Activated CD4-positive, CD25-positive, alpha-beta regulatory T cell treated with anti-CD3 and anti-CD28 coated beads, Interleukin-2, amount 50 U/mL, for 72 hours (primary cell): Measurements from ENCODE around the gene DNHD1.

ENCODE experiments used
- DNase-seq: peaks from one replicate; pipeline ENCODE4 v3.0.0; 2021

DNHD1 gene

DNA sequence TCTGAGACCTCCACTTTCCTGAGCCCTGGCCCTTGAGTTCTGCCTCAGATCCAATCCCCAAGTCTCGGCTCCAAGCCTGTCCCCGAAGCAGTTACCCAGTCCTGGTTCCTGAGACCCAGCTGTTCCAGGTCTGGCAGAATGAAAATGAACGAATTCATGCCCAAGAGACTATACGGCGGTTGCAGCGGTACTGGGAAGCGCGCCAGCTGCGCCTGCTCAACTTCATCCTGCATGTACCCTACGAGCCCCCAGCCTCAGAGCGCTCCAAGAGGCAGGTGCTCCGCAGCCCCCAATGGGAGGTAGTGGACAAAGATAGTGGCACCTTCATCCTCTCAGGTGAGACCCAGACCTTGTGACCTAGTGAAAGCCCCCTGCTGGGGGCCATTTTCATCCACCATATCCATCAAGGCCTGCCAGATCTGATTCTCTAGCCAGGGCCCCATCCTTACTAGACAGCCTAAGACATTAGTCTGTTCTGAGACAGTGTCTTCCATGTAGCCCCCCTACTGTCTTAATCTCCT lies 42.7 kb downstream of the DNHD1 start:
- no peak for DNase-seq

DNA sequence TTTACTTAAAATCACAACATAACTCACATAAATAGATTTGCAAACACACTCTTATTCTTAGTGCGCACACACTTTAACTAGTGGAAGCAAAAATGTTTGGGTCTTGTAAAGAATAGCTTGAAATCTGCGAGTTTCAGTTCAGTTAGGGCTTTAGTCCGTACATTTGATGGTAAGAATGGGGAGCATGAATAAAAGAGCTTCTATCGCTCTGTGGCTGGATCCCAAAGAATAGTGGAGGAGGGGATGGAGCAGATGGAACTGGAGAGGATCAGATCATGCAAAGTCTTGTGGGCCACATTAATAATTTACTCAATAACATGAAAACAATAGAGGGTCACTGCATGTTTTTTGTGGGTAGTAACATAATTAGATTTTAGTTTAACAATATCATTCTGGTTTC lies 44.3 kb downstream of the DNHD1 start:
- no peak for DNase-seq

DNA sequence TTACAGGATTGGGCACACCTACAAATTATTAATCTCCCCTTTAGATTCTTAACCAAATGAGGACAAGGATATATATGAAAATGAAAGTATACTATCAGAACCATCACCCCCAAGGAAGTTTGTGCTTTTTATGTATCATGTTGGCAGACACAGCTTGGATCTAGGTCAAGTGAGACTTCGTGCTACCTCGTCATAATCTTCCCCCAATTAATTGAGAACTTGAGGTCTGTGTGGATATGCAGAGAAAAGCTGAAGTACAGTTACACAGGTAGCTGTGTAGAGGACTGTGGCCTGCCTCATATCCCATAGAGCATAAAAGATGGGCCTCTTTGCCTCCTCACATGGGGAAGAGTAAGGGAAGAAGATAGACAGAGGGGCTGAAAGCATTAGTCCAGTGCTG lies 45.6 kb downstream of the DNHD1 start:
- no peak for DNase-seq

DNA sequence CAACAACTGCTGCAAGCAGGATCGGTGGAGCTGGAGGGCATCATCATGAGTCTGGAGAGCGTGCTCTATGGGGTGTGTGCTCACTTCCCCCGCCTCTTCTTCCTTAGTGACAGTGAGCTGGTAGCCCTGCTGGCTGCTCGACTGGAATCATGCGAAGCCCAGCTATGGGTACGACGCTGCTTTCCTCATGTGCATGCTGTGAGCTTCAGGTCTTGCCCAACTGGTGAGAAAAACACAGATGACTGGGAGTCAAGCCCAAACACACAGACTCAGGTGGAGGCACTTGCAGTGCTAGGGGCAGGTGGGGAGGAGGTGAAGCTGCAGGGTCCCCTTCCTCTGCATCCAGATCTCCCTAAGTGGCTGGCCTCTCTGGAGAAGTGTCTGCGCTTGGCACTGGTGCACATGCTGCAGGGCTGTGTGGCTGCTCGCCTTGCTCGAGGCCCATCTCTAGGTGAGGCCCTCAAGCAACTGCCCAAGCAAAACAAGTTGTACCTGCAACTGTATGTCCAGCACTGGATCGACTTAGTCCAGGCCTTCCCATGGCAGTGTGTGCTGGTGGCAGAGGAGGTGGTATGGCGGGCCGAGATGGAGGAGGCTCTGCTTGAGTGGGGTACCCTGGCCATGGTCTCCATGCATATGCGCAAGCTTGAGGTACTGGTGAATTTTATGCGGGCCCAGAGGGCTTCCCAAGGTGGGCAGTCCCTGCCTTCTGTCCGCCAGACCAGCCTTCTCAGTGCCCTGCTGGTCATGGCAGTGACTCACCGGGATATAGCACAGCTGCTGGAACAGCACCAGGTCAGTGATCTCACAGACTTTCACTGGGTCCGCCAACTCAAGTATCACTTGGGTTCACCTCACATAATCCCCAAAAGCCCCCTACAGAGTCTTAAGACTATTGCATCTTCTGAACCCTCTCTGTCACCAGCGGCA lies 48.1 kb downstream of the DNHD1 start:
- DNase-seq: no peak

DNA sequence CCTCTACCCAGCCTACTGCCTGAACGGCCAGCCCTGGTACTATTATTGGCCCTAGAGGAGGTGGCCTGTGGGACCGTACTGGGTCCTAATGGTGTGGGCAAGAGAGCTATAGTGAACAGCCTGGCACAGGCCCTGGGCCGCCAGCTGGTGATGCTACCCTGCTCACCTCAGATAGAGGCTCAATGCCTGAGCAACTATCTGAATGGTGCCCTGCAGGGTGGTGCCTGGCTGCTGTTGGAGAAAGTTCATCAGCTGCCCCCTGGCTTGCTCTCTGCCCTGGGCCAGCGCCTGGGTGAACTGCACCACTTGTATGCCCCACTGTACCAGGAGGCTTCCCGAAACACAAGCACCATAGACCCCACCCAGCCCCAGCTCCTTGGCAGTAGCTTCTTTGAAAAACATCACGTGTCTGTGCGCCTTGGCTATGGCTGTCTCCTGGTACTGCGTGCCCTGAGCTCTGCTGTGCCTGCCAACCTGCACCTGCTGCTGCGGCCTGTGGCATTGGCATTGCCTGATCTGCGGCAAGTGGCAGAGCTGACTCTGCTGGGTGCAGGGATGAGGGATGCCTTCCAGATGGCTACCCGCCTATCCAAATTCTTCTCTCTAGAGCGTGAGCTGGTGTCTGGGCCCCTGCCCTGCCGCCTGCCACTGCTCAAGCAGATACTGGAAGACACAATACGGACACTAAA lies 49.0 kb downstream of the DNHD1 start:
- DNase-seq: no peak

DNA sequence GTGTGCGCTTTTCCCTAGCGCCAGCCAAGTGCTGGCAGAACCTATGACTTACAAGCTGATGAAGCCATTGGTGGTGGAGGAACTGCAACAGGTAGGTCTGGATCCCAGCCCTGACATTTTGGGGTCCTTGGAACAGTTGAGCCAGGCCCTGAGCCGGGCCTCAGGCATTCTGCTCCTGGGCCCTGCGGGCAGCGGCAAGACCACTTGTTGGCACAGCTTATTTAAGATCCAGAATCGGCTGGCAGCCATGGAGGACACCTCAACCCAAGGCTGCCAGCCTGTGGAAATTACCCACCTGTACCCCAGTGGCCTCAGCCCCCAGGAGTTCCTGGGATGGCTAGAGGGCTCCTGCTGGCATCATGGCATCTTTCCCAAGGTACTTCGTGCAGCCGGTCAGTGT lies 49.7 kb downstream of the DNHD1 start:
- no peak for DNase-seq

DNA sequence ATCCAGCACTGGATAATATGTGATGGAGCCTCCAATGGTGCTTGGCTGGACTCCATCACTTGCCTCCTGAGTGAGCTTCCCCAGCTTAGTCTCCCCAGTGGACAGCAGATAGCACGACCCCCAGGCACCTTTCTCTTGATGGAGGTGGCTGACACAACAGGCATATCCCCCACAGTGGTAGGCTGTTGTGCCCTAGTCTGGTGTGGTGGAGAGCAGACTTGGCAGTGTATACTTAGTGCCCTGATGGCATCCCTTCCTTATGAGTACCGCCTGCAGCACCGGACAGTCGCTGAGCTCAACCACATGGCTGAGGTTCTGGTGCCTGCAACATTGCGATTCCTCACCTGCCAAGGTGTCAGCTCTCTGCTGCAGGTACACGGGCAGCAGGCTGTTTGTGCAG lies 50.1 kb downstream of the DNHD1 start:
- no peak for DNase-seq

DNA sequence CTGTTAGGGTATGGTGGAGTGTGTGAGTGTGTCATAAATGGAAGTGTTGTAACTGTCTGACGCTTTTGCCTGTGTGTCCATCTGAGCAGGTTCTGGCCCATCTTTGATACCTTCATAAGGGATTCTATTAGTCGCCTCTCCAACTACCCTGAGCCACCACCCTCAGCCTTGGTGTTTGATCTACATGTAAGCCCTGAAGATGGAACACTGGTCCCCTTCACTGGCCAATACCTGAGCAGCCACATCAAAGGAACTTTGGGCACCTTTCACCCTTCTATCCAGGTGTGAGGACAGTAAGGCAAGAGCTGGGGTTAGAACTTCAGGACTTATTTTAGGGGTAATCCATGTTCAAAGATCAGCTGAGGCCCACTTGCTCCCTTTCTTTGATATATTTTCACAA lies 51.0 kb downstream of the DNHD1 start:
- no peak for DNase-seq

DNA sequence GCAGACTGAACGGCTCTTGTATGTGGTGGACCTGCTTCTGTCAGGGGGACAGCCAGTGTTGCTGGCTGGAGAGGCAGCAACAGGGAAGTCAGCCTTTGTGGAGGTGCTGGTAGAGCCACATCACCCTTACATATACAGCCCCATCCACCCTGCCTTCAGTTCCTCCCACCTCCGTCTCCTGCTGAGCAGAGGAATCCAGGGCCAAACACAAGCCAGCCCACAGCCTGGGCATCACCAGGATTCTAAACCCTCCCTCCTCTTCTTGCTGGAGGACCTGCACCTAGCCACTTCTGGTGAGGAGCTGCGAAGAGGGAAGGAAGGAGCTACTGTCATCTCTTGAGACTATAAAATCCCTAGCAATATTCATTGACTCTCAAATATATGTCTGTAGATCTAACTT lies 51.6 kb downstream of the DNHD1 start:
- no peak for DNase-seq

DNA sequence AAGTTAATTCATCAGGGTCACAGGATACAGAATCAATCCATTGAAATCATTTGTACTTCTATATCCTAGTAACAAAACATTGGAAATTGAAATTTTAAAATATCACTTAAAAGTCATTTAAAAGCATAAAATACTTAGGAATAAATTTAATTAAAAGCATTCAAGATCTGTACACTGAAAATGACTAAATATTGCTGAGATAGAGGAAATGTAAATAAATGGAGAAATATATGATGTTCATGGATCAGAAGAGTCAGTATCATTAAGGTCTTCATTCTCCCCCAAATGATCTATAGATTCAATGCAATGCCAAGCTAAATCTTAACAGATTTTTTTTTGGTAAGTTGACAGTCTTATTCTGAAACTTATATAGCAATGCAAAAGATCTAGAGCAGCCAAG lies 56.6 kb downstream of the DNHD1 start:
- DNase-seq: no peak

DNA sequence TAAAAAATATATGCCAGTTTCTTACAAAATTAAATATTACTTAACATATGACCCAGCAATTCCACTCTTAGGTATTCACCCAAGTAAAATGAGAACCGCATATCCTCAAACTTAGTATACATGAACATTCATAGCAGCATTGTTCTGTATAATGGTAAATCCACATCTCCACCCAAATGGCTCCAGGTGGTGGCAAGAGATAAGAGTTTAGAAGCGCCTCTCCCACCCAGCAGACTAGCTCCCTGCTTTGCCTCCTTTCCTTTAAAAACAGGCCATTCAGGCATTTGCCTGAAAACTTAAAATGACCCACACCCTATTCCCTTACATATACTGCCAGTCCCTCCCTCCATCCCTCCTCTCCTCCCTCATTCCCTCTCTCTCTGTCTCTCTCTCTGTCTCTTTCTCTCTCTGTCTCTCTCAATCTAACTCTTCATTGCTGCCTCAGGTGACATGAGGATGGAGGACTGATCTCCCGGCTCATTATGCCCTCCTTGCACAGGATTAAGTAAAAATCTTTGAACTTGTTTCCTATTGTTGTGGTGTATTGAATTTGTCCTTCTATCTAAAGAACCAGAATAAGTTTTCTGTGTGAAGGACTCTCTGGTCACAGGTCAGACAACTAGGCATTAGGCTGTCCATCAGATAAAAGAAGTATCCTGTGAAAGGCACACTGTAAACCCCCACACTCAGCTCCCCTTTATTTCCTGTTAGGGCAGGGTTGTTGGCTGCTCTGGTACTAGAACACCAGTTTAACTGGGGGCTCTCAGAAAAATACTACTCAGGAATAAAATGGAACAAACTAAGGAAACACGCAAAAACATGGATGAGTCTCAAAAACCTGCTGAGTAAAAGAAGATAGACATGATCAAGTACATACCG lies 58.0 kb downstream of the DNHD1 start:
- no peak for DNase-seq

DNA sequence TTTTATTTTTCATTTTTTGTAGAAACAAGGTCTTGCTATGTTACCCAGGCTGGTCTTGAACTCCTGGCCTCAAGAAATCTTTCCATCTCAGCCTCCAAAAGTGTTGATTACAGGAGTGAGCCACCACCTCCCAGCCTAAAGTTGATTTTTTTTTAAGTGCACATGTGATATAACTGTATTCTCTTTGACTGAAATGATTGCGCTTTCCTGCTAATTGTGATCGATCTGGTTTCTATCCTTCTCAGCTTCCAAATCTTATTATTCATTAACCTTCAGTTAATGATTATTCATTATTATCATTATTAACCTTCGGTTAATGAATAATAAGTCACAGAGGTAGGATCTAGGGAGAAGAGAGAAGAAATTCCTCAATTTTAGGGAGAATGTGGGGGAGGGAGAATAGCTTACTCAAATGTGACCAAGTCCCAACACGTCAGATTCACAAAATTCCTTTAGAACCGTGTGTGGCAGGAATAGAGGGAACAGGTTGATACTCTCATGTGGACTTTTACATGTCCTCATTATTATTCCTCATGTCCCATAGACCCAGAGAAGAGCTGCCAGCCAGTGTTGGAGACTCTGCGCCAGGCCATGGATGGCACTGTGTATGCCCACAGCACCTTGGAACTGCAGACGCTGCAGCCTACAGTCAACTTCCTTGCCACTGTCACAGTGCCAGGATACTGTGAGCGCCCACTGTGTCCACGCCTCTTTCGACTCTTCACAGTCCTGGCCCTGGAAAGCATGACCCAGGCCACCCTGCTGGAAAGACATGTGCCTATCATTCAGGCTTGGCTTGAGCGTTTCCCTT lies 59.3 kb downstream of the DNHD1 start:
- DNase-seq: no peak

DNA sequence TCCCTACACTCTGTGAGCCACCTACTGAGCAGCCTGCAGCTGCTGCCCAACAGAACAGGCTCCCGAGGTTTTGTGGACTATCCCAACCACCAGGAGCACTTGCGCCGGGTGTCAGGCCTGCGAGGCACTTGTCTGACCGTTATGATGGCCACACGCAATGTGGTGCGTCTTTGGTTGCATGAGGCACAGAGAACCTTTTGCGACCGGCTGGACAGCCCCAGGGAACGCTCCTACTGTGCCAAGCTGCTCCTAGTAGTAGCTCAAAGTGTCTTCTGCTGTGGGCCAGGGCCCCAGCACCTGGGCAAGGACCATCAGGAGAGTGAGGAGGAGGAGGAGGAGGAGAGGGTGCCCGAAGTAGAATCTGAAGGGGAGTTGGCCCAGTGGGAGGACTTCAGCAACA lies 60.0 kb downstream of the DNHD1 start:
- DNase-seq: no peak

DNA sequence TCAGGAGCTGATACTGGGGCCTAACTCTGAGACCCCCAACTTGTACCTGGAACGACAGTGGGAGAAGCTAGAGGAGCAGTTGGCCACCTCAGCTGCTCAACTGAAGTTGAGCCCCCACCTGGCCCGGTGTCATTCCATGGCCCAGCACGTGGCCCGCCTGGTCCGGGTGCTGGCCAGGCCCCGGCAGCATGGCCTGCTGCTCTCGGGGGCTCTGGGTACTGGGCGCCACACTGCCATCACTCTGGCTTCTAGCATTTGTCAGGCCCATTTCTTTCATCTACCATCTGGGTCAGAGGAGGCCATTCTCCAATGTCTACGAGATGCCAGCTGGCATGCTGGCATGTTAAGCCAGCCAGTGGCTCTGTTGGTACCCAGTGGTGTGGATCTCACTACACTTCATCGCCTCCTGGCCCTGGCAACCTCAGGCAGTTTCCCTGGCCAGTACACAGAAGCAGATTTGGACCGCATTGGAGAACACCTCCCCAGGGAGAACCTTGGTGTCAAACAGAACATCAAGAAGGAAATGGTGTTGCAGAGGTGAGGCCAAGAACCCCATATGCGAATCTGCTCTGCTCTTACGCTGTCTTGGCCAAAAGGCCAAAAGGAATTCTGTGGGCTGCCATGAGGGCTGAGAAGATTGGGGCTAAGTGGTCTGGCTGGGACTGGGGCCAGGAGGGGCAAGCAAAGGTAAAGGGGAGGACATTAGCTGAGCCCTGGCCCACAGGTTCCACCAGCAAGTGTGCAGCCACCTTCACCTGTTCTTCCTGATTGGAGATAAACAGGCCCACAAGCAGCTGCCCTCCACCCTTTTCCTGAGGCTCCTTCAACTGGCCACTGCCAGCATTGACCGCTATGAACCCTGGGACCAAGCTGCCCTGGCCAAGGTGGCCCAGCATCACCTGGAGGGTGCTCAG lies 60.9 kb downstream of the DNHD1 start:
- no peak for DNase-seq

DNA sequence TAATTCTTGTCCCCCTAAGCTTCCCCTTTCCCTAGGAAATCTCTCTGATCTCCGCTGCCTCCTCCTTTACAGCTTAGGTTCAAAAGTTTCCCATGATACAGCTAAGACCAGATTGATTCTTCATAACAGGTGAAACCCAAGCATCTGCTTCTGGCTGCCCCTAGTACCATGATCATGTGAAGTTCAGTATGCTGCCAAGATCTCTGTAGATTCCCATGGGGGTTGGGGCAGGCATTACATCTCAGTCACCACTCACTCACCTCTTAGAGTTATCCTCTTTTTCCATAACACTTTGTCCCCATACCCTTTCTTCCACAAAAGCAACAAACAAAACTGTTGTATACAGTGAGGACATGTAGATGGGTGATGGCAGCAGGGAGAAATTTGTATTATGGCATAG lies 62.3 kb downstream of the DNHD1 start:
- no peak for DNase-seq

DNA sequence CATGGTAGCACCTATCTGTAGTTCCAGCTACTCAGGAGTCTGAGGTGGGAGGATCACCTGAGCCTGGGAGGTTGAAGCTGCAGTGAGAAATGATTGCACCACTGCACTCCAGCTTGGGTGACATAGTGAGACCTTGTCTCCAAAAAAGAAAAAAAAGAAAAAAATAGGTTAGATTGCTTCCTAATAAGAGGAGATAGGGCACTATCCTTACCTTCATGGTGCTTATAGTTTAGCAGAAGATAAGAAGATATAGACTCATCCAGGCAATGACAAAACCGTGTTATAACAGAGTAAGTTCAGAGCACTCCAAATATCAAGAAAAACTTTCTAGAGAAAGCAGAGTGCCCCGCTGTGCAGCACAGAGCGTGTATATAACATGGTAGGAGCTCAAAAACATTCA lies 64.2 kb downstream of the DNHD1 start:
- no peak for DNase-seq

DNA sequence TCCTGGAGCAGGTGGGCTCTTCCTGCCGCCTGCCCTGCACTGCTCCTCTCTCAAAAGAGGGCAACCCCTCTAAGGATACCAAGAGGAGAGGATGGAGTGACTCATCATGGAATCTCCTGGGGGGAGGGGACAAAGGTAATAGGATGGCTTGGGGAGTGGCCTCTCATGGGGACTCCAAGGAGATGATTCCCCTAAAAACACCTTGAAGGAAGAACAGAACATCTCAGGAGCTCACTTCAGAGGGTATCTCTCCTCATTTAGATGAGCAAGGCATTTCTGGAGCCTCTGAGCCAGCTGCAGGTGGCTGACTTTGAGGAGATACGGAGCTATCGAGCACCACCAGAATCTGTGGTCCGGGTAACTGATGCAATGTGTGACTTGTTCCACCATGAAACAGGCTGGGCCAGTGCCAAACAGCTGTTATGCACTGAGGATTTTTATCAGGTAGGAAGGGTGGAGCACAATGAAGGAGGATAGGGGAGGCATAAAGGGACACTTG lies 66.1 kb downstream of the DNHD1 start:
- DNase-seq: no peak

DNA sequence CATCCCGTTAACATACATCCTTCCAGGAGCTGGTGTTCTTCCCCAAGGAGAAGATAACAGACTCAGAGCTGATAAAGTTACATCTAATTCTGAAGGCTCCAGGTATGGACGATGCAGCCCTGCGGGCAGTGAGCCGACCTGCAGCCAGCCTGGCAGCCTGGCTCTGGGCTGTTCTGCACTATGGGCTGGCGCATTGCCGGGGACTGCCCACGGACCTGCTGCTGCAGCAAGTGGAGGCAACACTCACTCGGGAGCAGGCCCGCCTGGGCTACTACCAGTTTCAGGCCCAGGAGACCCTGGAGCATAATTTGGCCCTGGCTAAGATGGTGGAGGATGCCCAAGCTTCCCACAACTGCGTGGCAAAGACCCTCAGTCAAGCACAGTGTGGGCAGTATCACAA lies 66.6 kb downstream of the DNHD1 start:
- DNase-seq: no peak

DNA sequence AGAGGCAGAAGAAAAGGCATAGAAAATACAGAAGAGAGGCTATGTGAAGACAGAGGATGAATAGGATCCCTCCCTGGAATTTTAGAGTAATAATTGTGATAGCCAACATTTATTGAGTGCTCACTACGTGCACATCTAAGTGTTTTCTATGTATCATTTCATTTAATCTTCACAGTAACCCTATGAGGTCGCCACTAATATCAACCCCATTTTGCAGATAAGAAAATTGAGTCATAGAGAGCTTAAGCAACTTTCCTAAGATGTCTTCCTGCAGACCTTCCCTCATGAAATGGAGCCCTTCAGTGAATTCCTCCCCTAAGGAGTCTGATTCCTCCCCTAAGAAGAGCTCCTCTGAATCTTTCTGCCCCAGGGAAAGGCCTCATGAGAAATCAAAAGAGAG lies 68.2 kb downstream of the DNHD1 start:
- no peak for DNase-seq

DNA sequence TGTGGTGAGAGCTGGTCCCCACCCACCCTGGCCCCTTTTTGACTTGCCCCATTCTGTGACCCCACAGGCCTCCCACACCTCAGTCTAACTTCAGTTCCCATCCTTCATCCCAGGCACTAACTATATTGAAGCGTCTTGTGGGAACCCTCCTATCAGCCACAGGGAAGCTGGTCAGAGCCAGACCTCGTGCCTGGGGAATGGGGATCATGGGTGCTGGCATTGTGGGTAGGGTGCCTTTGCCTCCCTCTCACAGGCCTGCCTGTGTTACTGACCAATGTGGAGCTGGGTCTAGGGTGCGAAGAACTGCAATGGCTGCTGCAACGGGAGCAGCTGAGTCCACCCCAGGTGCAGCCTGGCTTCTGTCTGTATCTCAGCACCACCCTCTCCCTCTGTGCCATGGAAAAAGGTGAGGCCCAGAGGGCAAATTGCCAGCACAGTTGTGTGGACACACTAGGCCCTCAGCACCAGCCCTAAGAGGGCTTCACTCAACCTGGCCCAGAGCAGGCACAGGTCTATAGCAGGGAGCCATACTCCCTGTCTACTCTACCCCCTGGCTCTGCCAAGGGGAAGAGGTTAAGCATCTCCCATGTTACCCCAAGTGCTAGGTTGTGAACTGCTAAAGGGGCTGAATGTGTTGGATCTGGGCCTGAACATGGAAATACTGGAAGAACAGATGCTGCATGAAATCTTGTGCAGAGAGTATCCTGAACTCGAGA lies 69.1 kb downstream of the DNHD1 start:
- DNase-seq: no peak
